Measurements from ENCODE around the gene PDE6C. TPM values are rescaled to one million over a fixed set of nuclear protein-coding genes. Genes with fewer than 3 reads are reported as not detected.

The PDE6C gene
- polyA plus RNA-seq, 1 of the 3 experiments (the other 2 are of a cell fraction) = not detected

GRCh38 chr10:93565446-93565845 is 46.9 kb upstream of the PDE6C start (continued):
- TF ChIP-seq FOSL2 (IDR thresholded peaks at IDR 0.05; ENCODE audit: borderline replicate concordance, low read depth) (no peak), GATA2 (CRISPR knock-in tag; IDR thresholded peaks at IDR 0.05) (no peak), FOXM1 (IDR thresholded peaks at IDR 0.05; ENCODE audit: low read depth) (no peak), SMC3 (IDR thresholded peaks at IDR 0.05; ENCODE audit: low read depth, low read length) (no peak)

- no peak for TF ChIP-seq CTCF (IDR thresholded peaks at IDR 0.05)
- no peak for TF ChIP-seq PBX3 (IDR thresholded peaks at IDR 0.05)
- TF ChIP-seq ZBTB33 (IDR thresholded peaks at IDR 0.05; ENCODE audit: borderline replicate concordance, low read depth) = no peak
- TF ChIP-seq USF2 (IDR thresholded peaks at IDR 0.05; ENCODE audit: borderline replicate concordance, low read depth, low read length) = no peak
- no peak for TF ChIP-seq EP300 (IDR thresholded peaks at IDR 0.05; ENCODE audit: borderline replicate concordance in 1 of 2, low read depth in 1 of 2, low read length in 1 of 2)
- TF ChIP-seq TCF12 (IDR thresholded peaks at IDR 0.05) = no peak
- no peak for TF ChIP-seq SIN3A (IDR thresholded peaks at IDR 0.05; ENCODE audit: borderline replicate concordance, low read depth, low read length)
- no peak for TF ChIP-seq EZH2phosphoT487 (IDR thresholded peaks at IDR 0.05; ENCODE audit: borderline replicate concordance, low read depth)
- TF ChIP-seq NRF1 (IDR thresholded peaks at IDR 0.05; ENCODE audit: low read depth, low read length) = no peak
- TF ChIP-seq GABPA (IDR thresholded peaks at IDR 0.05; ENCODE audit: low read depth) = no peak
- no peak for TF ChIP-seq NFIC (IDR thresholded peaks at IDR 0.05; ENCODE audit: borderline replicate concordance)
- TF ChIP-seq USF1 (IDR thresholded peaks at IDR 0.05; ENCODE audit: borderline replicate concordance, low read depth) = no peak
- no peak for TF ChIP-seq MAX (IDR thresholded peaks at IDR 0.05; ENCODE audit: low read depth)
- H2AFZ ChIP-seq (ENCODE audit: low read depth) = no peak within 1 kb of the TSS
- peaks cover 46% of the 10 kb centered on the region; the same call in 1 of the 2 replicates for H3K27me3 ChIP-seq (ENCODE audit: insufficient read depth)
- no peak within 1 kb of the TSS for H3K4me3 ChIP-seq (ENCODE audit: low read depth in 2 of 2, low read length in 1 of 2)
- H3K79me2 ChIP-seq (ENCODE audit: insufficient read depth) = no peaks in the 10 kb centered on the region
- H3K27ac ChIP-seq (ENCODE audit: low read depth in 2 of 2, low read length in 1 of 2) = no peak within 1 kb of the TSS
- ChIA-PET POLR2A (no interaction called here), CTCF (interaction anchor here (4.8 kb wide), 1 partner anchor 13 kb away, joined by 33 read pairs; no protein-coding TSS in a partner anchor)
- H4K20me1 ChIP-seq (ENCODE audit: insufficient read depth) = no peaks in the 10 kb centered on the region
- H3K36me3 ChIP-seq (replicated peaks in 1 of 2; ENCODE audit: control insufficient read depth in 1 of 2, insufficient read depth in 2 of 2, low read length in 1 of 2) = no peaks in the 10 kb centered on the region
- H3K9me3 ChIP-seq = no peaks in the 10 kb centered on the region
- no peaks in the 10 kb centered on the region for H3K9me2 ChIP-seq
- H3K4me1 ChIP-seq (ENCODE audit: control insufficient read depth in 1 of 2, insufficient read depth in 2 of 2, low read depth in 1 of 2, low read length in 1 of 2) = no peaks in the 10 kb centered on the region; a peak in 1 of 4 replicates
- no peak within 1 kb of the TSS; the same call in 1 of the 2 replicates for H3K4me2 ChIP-seq
- peak; percentile 53 for DNase-seq
- no peak within 1 kb of the TSS for H3K9ac ChIP-seq
- WGBS (ENCODE audit: low lambda C conversion rate) = 4% methylated on average over 27 of the region's 85 CpGs
- no peaks in the 10 kb centered on the region for H3F3A ChIP-seq (replicated peaks; ENCODE audit: insufficient read depth)
Measured at GRCh38 chr10:93566435-93567276, 45.7 kb upstream of the PDE6C start, which contains the start of gene FFAR4. TSS of gene FFAR4 (plus strand) at chr10:93566665. CDS start at chr10:93566721, 56 bp downstream.

Measured in SK-N-SH (cell line).